ENCODE data around the gene AEBP2.
"Not testable (repeated sequence)": the region's sequence is repeated elsewhere in the genome, so short reads cannot be mapped to it uniquely, and the experiment has no call there.

The AEBP2 gene

GRCh38 chr12:19439059-19440018 is at the start of gene AEBP2:
Gene AEBP2, plus strand, starts transcription at chr12:19439492. Its CDS starts 208 bp downstream, at chr12:19439700.
- DNase-seq, result peak; percentile 30 to 41

- no peak for DNase-seq
These were observed 49.2 kb upstream of the AEBP2 start for GRCh38 chr12:19390051-19390598.

GRCh38 chr12:19392644-19393043 is 46.6 kb upstream of the AEBP2 start:
- not testable (repeated sequence) for DNase-seq

DNA sequence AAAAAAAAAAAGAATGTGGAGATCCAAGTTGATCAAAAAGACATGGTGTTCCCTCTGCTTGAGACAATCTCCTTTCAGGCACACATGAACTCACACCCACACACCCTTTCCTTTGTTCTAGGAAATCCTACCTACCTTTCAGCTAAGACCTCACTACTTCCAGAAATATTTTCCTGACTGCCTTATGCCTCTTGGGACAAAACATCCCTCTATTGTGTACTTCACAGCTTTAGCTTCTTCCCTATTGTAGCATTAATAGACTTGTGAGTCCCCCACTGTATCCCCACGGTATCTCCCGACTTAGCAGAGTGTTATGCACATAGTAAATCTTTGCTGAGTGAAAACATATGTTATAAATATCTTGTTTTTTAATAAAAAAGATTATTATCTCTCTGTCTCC is 44.9 kb upstream of the AEBP2 start:
- DNase-seq, result no peak

DNA sequence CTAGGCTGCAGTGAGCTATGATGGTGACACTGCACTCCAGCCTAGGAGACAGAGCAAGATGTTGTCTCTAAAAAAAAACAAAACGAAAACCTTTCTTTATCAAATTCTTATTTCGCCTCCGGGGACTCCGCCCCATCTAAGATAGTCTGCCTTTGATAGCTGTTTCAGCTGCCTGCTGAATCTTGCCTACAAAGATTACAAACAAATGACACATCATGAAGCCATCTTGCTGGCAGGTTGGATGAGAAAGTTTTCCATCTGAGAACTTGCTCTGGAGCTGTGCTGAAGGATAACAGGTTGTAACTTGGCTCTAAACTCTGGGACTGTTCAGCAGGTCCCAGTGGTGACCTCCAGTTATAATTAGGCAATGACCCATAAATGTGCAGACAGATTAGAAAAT is 41.8 kb upstream of the AEBP2 start:
- DNase-seq, result no peak

GRCh38 chr12:19398376-19399363 is 40.6 kb upstream of the AEBP2 start:
- no peak for DNase-seq

- not testable (repeated sequence) for DNase-seq
These were observed 38.5 kb upstream of the AEBP2 start for GRCh38 chr12:19400649-19401285.

DNA sequence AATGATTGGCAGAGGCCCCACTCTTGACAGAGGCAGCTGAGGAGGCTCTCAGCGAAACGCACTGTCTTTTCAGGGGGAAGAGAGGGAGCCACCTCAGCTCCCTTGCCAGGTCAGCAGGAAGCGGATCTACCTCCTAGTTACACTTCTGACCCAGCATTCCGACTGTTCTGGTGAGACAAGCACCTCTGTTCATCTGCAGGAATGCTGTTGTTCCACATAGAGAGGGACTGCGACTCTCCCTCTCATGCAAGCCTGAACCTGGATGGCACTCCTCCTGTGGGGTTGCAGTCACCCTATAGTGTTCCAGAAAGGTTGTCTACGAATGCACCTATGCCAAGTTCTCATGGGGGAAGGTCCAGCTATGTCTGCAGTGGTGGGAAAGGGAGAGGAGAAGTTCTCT is 37.1 kb upstream of the AEBP2 start:
- DNase-seq, result no peak

GRCh38 chr12:19402743-19403431 is 36.4 kb upstream of the AEBP2 start:
- DNase-seq, result no peak

DNA sequence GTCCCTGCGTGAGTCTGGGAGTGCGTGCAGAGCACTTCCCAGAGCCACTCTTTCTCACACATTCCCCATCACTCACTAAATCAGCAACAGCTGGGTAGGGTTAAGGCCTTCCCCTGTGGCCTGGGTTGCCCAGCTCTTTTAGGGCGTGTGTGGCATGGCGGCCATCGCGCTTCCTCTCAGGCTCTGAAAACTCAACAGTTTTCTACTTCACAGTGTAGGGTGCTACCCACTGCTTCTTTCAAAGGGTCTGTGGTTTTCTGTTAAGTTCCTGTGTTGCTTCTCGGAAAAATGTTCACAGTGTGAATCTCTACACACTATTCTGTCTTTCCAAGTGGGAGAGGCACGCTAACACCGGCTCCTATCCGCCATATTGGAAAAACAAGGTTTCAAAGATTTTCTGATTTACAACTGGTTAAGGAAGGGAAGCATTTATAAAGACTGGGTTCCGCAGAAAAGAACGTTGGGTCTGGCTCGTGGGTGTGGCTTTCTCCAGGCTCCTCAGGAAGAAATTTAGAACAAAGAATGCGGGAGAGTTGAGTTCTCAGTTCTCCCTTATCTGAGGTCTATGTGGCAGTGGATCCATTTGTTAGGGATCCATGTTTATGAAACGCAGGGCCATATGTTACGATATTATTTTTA is 34.9 kb upstream of the AEBP2 start:
- DNase-seq, result no peak

- DNase-seq, result no peak
These were observed 29.9 kb upstream of the AEBP2 start for GRCh38 chr12:19409376-19409775.

- DNase-seq, result no peak
These were observed 29.1 kb upstream of the AEBP2 start for GRCh38 chr12:19410211-19410610.

DNA sequence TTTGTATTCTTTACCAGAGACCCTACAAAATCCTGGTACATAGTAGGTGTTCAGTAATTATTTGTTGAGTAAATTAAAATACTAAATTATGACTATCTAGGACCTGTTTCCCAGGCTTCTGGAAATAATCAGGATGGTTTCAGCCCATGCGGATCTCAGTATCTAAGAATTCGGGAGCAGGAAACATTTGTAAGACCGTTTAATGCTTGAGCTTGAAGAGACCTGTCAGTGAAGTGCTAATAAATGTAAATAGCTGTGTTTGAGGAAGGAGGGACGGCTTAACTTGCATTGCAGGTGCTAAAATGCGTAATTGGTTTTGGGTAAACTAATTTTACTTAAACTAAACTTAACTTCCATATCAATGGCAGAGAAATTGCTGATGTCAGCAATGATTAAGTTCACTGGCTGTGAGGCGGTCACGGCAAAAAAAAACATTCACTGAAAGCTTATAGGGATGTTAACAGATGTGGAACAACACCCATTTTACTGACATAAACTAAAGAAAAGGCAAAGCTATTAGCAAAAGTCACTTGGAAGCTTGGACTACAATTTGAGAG is 28.6 kb upstream of the AEBP2 start:
- no peak for DNase-seq

- DNase-seq, result no peak
These were observed 27.8 kb upstream of the AEBP2 start for GRCh38 chr12:19411234-19412204.

GRCh38 chr12:19412844-19413243 is 26.4 kb upstream of the AEBP2 start:
- no peak for DNase-seq

DNA sequence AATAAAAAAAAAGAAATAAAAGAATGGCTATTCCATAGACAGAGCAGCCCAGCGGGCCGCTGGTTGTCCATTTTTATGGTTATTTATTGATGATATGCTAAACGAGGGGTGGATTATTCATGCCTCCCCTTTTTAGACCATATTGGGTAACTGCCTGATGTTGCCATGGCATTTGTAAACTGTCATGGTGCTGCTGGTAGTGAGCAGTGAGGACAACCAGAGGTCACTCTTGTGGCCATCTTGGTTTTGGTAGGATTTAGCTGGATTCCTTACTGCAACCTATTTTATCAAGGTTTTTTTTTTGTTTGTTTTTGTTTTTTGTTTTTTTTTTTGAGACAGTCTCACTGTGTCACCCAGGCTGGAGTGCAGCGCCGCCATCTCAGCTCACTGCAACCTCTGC is 25.7 kb upstream of the AEBP2 start:
- DNase-seq, result not testable (repeated sequence)

GRCh38 chr12:19415563-19415962 is 23.7 kb upstream of the AEBP2 start:
- no peak for DNase-seq

DNA sequence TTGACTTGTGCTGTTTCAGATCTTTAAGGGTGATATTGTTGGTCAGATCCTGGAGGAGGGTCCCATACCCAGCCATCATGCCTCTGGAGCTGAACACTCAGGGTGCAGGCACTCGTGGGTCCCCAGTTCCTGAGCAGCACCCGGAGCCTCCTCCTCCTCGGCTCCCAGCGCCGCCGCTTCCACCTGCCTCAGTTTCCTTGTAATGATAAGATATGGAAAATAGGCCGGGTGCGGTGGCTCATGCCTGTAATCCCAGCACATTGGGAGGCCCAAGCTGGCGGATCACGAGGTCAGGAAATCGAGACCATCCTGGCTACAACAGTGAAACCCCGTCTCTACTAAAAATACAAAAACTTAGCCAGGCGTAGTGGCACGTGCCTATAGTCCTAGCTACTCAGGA is 20.2 kb upstream of the AEBP2 start:
- DNase-seq, result no peak

- no peak for DNase-seq
These were observed 17.6 kb upstream of the AEBP2 start for GRCh38 chr12:19421503-19422282.

All from cerebellar nuclear complex (tissue), 1 donor.